Lung microvascular endothelial cell (primary cell): ENCODE data around the gene SEC14L1. TPM values are rescaled to one million over a fixed set of nuclear protein-coding genes. Genes with fewer than 3 reads are reported as not detected.

Source experiments
- DNase-seq, 2 donors: peaks; one replicate each; pipeline versions ENCODE4 v3.0.0 to v3.0.0-alpha.2; 2010; ENCODE audit warnings: low read depth in 2 of 2
- total RNA-seq: library from RNA; depleted of rRNA; stranded (reverse); fragments of >200 nt; gene quantifications from 2 replicates; pipeline ENCODE4 v1.2.1, GENCODE V29; 2014

SEC14L1 gene
- total RNA-seq, 1 donor from 2014 or later = 108 TPM

DNA sequence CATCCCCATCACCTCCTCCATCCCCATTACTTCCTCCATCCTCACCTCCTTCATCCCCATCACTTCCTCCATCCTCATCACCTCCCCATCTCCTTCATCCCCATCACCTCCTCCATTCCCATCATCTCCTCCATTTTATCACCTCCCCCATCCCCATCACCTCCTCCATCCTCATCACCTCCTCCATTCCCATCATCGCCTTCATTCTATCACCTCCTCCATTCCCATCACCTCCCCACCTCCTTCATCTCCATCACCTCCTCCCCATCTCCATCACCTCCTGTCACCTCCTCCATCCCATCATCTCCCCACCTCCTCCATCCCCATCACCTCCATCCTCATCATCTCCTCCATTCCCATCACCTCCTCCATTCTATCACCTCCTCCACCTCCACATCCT, 116.4 kb downstream of the SEC14L1 start:
- DNase-seq = no peak

GRCh38 chr17:77257596-77258458, 117.1 kb downstream of the SEC14L1 start:
- DNase-seq = no peak

DNA sequence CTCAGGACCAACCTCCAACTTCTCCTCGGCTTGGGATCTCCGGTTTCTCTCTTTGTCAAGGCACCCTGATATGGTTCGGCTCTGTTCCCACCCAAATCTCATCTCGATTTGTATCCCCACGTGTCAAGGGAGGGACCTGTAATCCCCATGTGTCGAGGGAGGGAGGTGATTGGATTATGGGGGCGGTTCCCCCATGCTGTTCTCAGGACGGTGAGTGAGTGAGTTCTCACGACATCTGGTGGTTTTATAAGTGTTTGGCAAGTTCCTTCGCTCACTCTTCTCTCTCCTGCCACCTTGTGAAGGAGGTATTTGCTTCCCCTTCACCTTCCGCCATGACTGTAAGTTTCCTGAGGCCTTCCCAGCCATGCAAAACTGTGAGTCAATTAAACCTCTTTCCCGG, 117.9 kb downstream of the SEC14L1 start:
- no peak for DNase-seq

DNA sequence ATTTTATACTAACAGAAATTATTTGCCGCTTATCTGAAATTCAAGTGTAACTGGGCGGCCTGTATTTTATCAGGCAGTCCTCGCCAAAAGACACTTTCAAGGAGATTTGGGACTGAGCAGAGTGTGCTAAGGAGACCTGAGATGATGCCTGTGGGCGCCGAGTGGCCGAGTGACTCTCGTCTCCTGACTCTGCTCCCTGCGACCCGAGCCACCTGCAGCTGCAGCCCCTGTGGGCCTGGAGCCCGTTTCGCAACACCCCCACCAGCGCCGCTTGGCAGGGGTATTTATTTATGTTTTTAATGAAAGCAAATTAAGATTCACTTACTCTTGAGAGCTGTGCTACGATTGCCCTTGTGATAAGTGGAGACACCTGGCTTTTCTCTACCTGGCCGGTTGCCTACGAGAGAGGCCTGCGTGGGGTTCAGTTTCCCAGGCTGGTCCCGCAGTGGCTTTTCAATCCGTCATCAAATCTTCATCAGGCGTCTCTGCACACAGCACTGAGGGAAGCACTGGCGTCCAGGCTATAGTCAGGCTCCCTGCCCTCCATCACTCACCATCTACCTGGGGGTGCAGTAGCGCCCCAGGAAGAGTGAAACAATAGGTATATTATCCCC, 124.0 kb downstream of the SEC14L1 start:
- no peak for DNase-seq

GRCh38 chr17:77266213-77266612, 125.4 kb downstream of the SEC14L1 start:
- no peak for DNase-seq
